ENCODE data around the gene FRMD4B.
"Not testable (repeated sequence)": the region's sequence is repeated elsewhere in the genome, so short reads cannot be mapped to it uniquely, and the experiment has no call there.

FRMD4B gene

GRCh38 chr3:69260216-69260787 lies 125.6 kb downstream of the FRMD4B start:
- intact Hi-C loops (cut with DNase I), result no loop called here
- DNase-seq, result peak in 1 of 10 donors; percentile 74

GRCh38 chr3:69259125-69259524 lies 126.8 kb downstream of the FRMD4B start:
- intact Hi-C loops (cut with DNase I), result no loop called here

GRCh38 chr3:69255928-69256327 lies 130.0 kb downstream of the FRMD4B start:
- no peak for DNase-seq
- intact Hi-C loops (cut with DNase I), result no loop called here

More at GRCh38 chr3:69259125-69259524, 126.8 kb downstream of the FRMD4B start:
- DNase-seq, result peak in 1 of 10 donors; percentile 38

GRCh38 chr3:69254351-69254750 lies 131.5 kb downstream of the FRMD4B start:
- DNase-seq, result no peak
- intact Hi-C loops (cut with DNase I), result no loop called here

GRCh38 chr3:69252631-69253030 lies 133.3 kb downstream of the FRMD4B start:
- DNase-seq, result no peak
- intact Hi-C loops (cut with DNase I), result no loop called here

- intact Hi-C loops (cut with DNase I), result no loop called here
- DNase-seq, result no peak
Measured at GRCh38 chr3:69252141-69252540, 133.7 kb downstream of the FRMD4B start.

- DNase-seq, result no peak
- intact Hi-C loops (cut with DNase I), result no loop called here
Measured at GRCh38 chr3:69251078-69251805, 134.6 kb downstream of the FRMD4B start.

- intact Hi-C loops (cut with DNase I), result no loop called here
Measured at GRCh38 chr3:69250014-69250413, 135.9 kb downstream of the FRMD4B start.

GRCh38 chr3:69249001-69249400 lies 136.9 kb downstream of the FRMD4B start:
- no peak for DNase-seq
- intact Hi-C loops (cut with DNase I), result no loop called here

More at GRCh38 chr3:69250014-69250413, 135.9 kb downstream of the FRMD4B start:
- DNase-seq, result peak in 4 of 10 donors; percentile 15 to 75 (median 42)

GRCh38 chr3:69248436-69248835 lies 137.5 kb downstream of the FRMD4B start:
- DNase-seq, result no peak
- intact Hi-C loops (cut with DNase I), result no loop called here

GRCh38 chr3:69246612-69247011 lies 139.3 kb downstream of the FRMD4B start:
- no peak for DNase-seq
- intact Hi-C loops (cut with DNase I), result no loop called here

- intact Hi-C loops (cut with DNase I), result no loop called here
- DNase-seq, result no peak
Measured at GRCh38 chr3:69244039-69244438, 141.8 kb downstream of the FRMD4B start.

- no peak for DNase-seq
- intact Hi-C loops (cut with DNase I), result no loop called here
Measured at GRCh38 chr3:69241769-69242168, 144.1 kb downstream of the FRMD4B start.

GRCh38 chr3:69240651-69241568 lies 145.0 kb downstream of the FRMD4B start:
- intact Hi-C loops (cut with DNase I), result no loop called here

GRCh38 chr3:69239063-69239462 lies 146.8 kb downstream of the FRMD4B start:
- intact Hi-C loops (cut with DNase I), result no loop called here
- no peak for DNase-seq

More at GRCh38 chr3:69240651-69241568, 145.0 kb downstream of the FRMD4B start:
- no peak for DNase-seq

GRCh38 chr3:69236812-69237707 lies 148.8 kb downstream of the FRMD4B start:
- intact Hi-C loops (cut with DNase I), result no loop called here
- no peak for DNase-seq

- intact Hi-C loops (cut with DNase I), result no loop called here
- DNase-seq, result no peak
Measured at GRCh38 chr3:69235882-69236281, 150.0 kb downstream of the FRMD4B start.

- intact Hi-C loops (cut with DNase I); DNase-seq: not testable (repeated sequence)
Measured at GRCh38 chr3:69235227-69235626, 150.7 kb downstream of the FRMD4B start.

GRCh38 chr3:69232482-69232881 lies 153.4 kb downstream of the FRMD4B start:
- no peak for DNase-seq
- intact Hi-C loops (cut with DNase I), result no loop called here

GRCh38 chr3:69231929-69232440 lies 153.9 kb downstream of the FRMD4B start:
- intact Hi-C loops (cut with DNase I), result no loop called here

More at GRCh38 chr3:69231929-69232440, 153.9 kb downstream of the FRMD4B start:
- no peak for DNase-seq

All from posterior cingulate gyrus (tissue), 11 donors.